ENCODE data around the gene PSMD6.

Gene PSMD6

GRCh38 chr3:64042952-64043351 lies 19.7 kb upstream of the PSMD6 start:
- no peak for DNase-seq

- DNase-seq = no peak
These were observed 16.9 kb upstream of the PSMD6 start for GRCh38 chr3:64039981-64040733.

- DNase-seq = no peak
These were observed 16.0 kb upstream of the PSMD6 start for GRCh38 chr3:64039332-64039731.

GRCh38 chr3:64038253-64038767 lies 15.0 kb upstream of the PSMD6 start:
- no peak for DNase-seq

GRCh38 chr3:64037084-64037483 lies 13.8 kb upstream of the PSMD6 start:
- DNase-seq = no peak

GRCh38 chr3:64033069-64033468 lies 9.8 kb upstream of the PSMD6 start:
- DNase-seq = no peak

- DNase-seq = no peak
These were observed 8.5 kb upstream of the PSMD6 start for GRCh38 chr3:64031540-64032508.

GRCh38 chr3:64030741-64031140 lies 7.4 kb upstream of the PSMD6 start:
- DNase-seq = peak; percentile 52

GRCh38 chr3:64029287-64029686 lies 6.0 kb upstream of the PSMD6 start:
- DNase-seq = no peak

GRCh38 chr3:64028754-64029153 lies 5.5 kb upstream of the PSMD6 start:
- no peak for DNase-seq

- no peak for DNase-seq
These were observed 4.4 kb upstream of the PSMD6 start for GRCh38 chr3:64027658-64028057.

GRCh38 chr3:64026346-64026745 lies 3.1 kb upstream of the PSMD6 start:
- no peak for DNase-seq

- no peak for DNase-seq
These were observed 548 bp upstream of the PSMD6 start for GRCh38 chr3:64023861-64024223.

GRCh38 chr3:64022451-64023186 lies 675 bp downstream of the PSMD6 start:
- no peak for DNase-seq

- no peak for DNase-seq
These were observed 1.4 kb downstream of the PSMD6 start for GRCh38 chr3:64021922-64022321.

GRCh38 chr3:64019879-64020278 lies 3.4 kb downstream of the PSMD6 start:
- no peak for DNase-seq

GRCh38 chr3:64019271-64019670 lies 4.0 kb downstream of the PSMD6 start:
- DNase-seq = no peak

GRCh38 chr3:64016941-64017620 lies 6.2 kb downstream of the PSMD6 start:
- no peak for DNase-seq

GRCh38 chr3:64011685-64012084 lies 11.6 kb downstream of the PSMD6 start:
- no peak for DNase-seq

- no peak for DNase-seq
These were observed 13.1 kb downstream of the PSMD6 start for GRCh38 chr3:64010199-64010598.

GRCh38 chr3:64009528-64009927 lies 13.8 kb downstream of the PSMD6 start:
- DNase-seq = no peak

Data from T1000 (cell line).